Ectodermal cell (in vitro differentiated cells): ENCODE measurements around the gene BNIP5.

ENCODE experiments used
- H3K27ac ChIP-seq: 2 replicates; pipeline ENCODE4 v1.7.0; 2013; ENCODE audit warnings: mild to moderate bottlenecking, low read depth, low read length; ENCODE audit not compliant: insufficient read depth, poor library complexity, severe bottlenecking
- H3K27me3 ChIP-seq: 2 replicates; pipeline ENCODE4 v1.7.0; 2013; ENCODE audit warnings: mild to moderate bottlenecking, low read length; ENCODE audit not compliant: insufficient read depth, control insufficient read depth, poor library complexity, severe bottlenecking
- H3K36me3 ChIP-seq: one replicate; pipeline ENCODE4 v1.7.0; 2013; ENCODE audit warnings: low read length; ENCODE audit not compliant: control insufficient read depth, insufficient read depth
- H3K4me1 ChIP-seq: one replicate; pipeline ENCODE4 v1.7.0; 2013; ENCODE audit warnings: low read length; ENCODE audit not compliant: control insufficient read depth, insufficient read depth
- H3K4me3 ChIP-seq: 2 replicates; pipeline ENCODE4 v1.7.0; 2013; ENCODE audit warnings: low read depth, low read length, control low read depth; ENCODE audit not compliant: insufficient read depth
- H3K9me3 ChIP-seq: 2 replicates; pipeline ENCODE4 v1.7.0; 2013; ENCODE audit warnings: mild to moderate bottlenecking, low read length, moderate library complexity; ENCODE audit not compliant: control insufficient read depth
- WGBS, 2 experiments: methylation state at CpG; one replicate each; pipeline ENCODE4 v1.1.7; 2013; ENCODE audit warnings: missing lambda C conversion rate in 2 of 2; 5-methylcytosine and 5-hydroxymethylcytosine counted together

The BNIP5 gene

GRCh38 chr6:36298027-36298426, 38.7 kb downstream of the BNIP5 start:
- Histone ChIP-seq H3K27me3 (no peaks in the 10 kb centered on the region), H3K4me1 (peaks cover 4% of the 10 kb centered on the region), H3K36me3 (no peaks in the 10 kb centered on the region), H3K4me3 (no peak overlapping the region), H3K27ac (no peak overlapping the region), H3K9me3 (no peaks in the 10 kb centered on the region)
- 94 to 100% methylated on average over 1 to 3 of the region's 4 CpGs for WGBS, 2 experiments

DNA sequence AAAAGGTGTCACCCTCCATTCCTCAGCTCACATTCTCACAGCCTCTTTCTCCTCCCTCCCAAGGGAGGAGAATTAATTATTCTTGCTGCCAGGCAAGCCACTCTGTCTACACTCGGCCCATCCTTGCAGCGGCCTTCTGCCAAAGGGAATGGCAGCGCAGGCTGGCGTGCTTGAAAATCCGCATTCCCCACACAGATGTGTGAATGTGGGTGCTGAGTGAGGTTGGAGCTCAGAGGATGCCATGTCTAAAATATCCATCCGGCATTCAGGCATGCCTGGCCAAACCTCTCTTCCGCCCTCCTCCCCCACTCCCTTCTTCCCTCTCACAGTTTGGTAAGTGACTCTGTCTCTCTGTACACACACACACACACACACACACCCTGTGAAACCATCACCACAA, 39.2 kb downstream of the BNIP5 start:
- Histone ChIP-seq H3K4me1 (peaks cover 4% of the 10 kb centered on the region), H3K27me3 (no peaks in the 10 kb centered on the region), H3K27ac (no peak overlapping the region), H3K36me3 (no peaks in the 10 kb centered on the region), H3K9me3 (no peaks in the 10 kb centered on the region), H3K4me3 (no peak overlapping the region)
- WGBS, 2 experiments = 87 to 89% methylated on average over 7 of the region's 7 CpGs

GRCh38 chr6:36297051-36297450, 39.6 kb downstream of the BNIP5 start:
- Histone ChIP-seq H3K4me3 (no peak overlapping the region), H3K9me3 (no peaks in the 10 kb centered on the region), H3K27ac (no peak overlapping the region), H3K36me3 (no peaks in the 10 kb centered on the region), H3K4me1 (peaks cover 4% of the 10 kb centered on the region), H3K27me3 (no peaks in the 10 kb centered on the region)
- WGBS, 2 experiments = 87 to 94% methylated on average over 6 of the region's 6 CpGs

- no peaks in the 10 kb centered on the region for H3K9me3 ChIP-seq
- 88 to 89% methylated on average over 1 of the region's 1 CpG for WGBS, 2 experiments
- no peak overlapping the region for H3K27ac ChIP-seq
- no peak overlapping the region for H3K4me3 ChIP-seq
- H3K4me1 ChIP-seq = peaks cover 1% of the 10 kb centered on the region
- no peaks in the 10 kb centered on the region for H3K36me3 ChIP-seq
- no peaks in the 10 kb centered on the region for H3K27me3 ChIP-seq
These were observed 40.4 kb downstream of the BNIP5 start for GRCh38 chr6:36296240-36296639.

DNA sequence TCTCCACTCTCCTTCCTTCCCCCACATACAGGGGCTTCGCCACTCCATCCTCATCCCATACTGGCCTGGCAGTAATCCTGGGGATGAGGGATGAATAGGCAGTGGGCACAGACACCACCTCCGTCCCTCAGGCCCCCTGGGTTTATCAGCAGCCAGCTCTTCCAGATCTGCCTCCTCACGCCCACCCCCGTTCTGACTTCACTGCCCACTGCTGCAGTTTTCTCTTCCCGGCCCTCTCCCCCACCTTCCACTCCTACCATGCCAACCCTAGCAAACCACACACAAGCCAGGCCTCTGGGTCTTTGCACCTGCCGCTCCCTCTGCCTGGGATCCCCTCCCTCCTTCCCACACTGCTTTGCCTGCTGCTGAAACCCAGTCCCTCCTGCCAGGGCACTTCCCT, 44.5 kb downstream of the BNIP5 start:
- Histone ChIP-seq H3K27ac (no peak overlapping the region), H3K4me3 (no peak overlapping the region), H3K4me1 (no peaks in the 10 kb centered on the region), H3K36me3 (no peaks in the 10 kb centered on the region), H3K27me3 (no peaks in the 10 kb centered on the region), H3K9me3 (no peaks in the 10 kb centered on the region)
- 80 to 83% methylated on average over 6 of the region's 6 CpGs for WGBS, 2 experiments

DNA sequence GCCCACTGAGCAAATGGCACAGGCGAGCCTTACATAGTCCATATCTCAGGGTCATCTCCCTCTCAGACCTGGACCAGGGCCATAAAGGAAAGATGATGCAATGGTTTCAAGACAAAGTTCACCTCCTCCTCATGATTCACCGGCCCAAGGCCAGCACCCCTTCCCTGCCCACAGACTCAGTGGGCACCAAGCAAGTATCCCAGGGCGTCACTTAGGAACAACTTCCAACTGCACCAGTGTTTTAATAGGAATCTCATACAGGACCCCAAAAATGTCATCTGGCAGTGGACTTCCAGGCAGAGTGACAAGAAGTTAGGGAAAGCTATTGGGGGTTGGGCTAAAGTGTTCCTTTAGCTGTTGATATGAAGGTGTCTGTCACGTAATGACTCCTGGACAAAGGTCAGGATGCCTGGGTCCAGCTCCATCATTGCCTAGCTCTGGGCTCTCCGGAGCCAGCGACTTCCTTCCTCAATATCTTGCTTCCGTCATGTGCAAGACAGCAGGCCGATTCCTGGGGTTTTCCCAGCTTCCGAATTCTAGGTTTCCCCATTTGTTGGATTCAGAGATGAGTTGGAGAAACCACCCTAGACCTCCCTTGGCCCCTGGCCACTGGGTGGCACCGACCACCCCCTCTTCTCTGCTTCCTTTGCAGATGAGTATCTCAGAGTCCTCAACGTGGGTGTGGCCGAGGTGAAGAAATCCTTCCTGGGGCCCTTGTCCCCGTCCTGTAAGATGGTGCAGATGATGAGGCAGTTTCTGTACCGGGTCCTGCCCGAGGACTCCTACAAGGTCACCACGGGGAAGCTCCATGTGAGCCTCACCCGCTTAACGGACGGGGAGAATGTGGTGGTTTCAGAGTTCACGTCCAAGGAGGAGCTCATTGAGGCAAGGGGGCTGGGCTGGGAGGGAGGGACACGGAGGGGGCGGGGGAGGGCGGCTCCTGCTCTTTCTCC, 45.7 kb downstream of the BNIP5 start:
- 86 to 90% methylated on average over 23 of the region's 23 CpGs for WGBS, 2 experiments
- Histone ChIP-seq H3K9me3 (no peaks in the 10 kb centered on the region), H3K27me3 (peaks cover 1% of the 10 kb centered on the region)

GRCh38 chr6:36289281-36289878, 47.3 kb downstream of the BNIP5 start:
- Histone ChIP-seq H3K27me3 (peaks cover 17% of the 10 kb centered on the region), H3K9me3 (no peaks in the 10 kb centered on the region), H3K4me3 (no peak overlapping the region), H3K4me1 (no peaks in the 10 kb centered on the region), H3K27ac (no peak overlapping the region), H3K36me3 (no peaks in the 10 kb centered on the region)
- WGBS, 2 experiments = 77 to 84% methylated on average over 7 of the region's 7 CpGs

More for the DNA sequence above, 45.7 kb downstream of the BNIP5 start:
- no peak overlapping the region for H3K4me3 ChIP-seq
- H3K4me1 ChIP-seq = no peaks in the 10 kb centered on the region
- H3K27ac ChIP-seq = no peak overlapping the region
- no peaks in the 10 kb centered on the region for H3K36me3 ChIP-seq

DNA sequence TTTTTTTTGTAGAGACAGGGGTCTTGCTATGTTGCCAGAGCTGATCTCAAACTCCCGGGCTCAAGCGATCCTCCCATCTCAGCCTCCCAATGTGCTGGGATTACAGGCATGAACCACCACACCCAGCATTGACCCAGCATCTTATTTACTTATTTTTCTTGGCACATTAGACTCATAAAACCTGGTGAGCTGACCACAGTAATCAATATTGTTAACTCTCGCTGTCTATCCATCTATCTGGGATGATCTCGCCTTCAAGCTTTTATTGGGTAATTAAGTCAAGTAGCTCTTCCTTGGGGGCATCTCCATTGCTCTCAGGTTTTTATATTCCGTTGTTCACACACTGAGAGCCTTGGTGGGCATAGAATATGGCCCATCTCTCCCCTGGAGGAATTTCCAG, 49.8 kb downstream of the BNIP5 start:
- Histone ChIP-seq H3K4me3 (no peak overlapping the region), H3K27me3 (peaks cover 23% of the 10 kb centered on the region), H3K36me3 (no peaks in the 10 kb centered on the region), H3K27ac (no peak overlapping the region), H3K4me1 (no peaks in the 10 kb centered on the region), H3K9me3 (no peaks in the 10 kb centered on the region)
- WGBS, 2 experiments = 76 to 79% methylated on average over 5 of the region's 5 CpGs

GRCh38 chr6:36285797-36286196, 50.9 kb downstream of the BNIP5 start:
- WGBS, 2 experiments = 92 to 95% methylated on average over 1 of the region's 1 CpG
- H3K27me3 ChIP-seq = peaks cover 23% of the 10 kb centered on the region
- no peaks in the 10 kb centered on the region for H3K4me1 ChIP-seq
- H3K4me3 ChIP-seq = no peak overlapping the region
- H3K9me3 ChIP-seq = no peaks in the 10 kb centered on the region
- no peaks in the 10 kb centered on the region for H3K36me3 ChIP-seq
- H3K27ac ChIP-seq = no peak overlapping the region

- 22 to 24% methylated on average over 26 of the region's 26 CpGs for WGBS, 2 experiments
- H3K9me3 ChIP-seq = no peaks in the 10 kb centered on the region
- H3K4me1 ChIP-seq = no peaks in the 10 kb centered on the region
- H3K27ac ChIP-seq = no peak overlapping the region
- no peak overlapping the region for H3K4me3 ChIP-seq
- no peaks in the 10 kb centered on the region for H3K36me3 ChIP-seq
- H3K27me3 ChIP-seq = peaks cover 23% of the 10 kb centered on the region
These were observed 51.5 kb downstream of the BNIP5 start for GRCh38 chr6:36285187-36285671.
